Activated T-cell treated with anti-CD3 and anti-CD28 coated beads for 48 hours (primary cell): ENCODE data around the gene MON1B.
"Not testable (repeated sequence)": the region's sequence is repeated elsewhere in the genome, so short reads cannot be mapped to it uniquely, and the experiment has no call there.

Experiments used
- DNase-seq: peaks from one replicate; pipeline ENCODE4 v3.0.0-alpha.2; 2020; ENCODE audit warnings: low read depth

MON1B gene

GRCh38 chr16:77190478-77191258 is at the start of gene MON1B:
TSS of gene MON1B (plus strand) at chr16:77191190. CDS start at chr16:77191486, 296 bp downstream.
- peak; percentile 87 for DNase-seq

GRCh38 chr16:77143364-77143763 is 47.6 kb upstream of the MON1B start:
- DNase-seq = no peak

GRCh38 chr16:77148121-77148520 is 42.9 kb upstream of the MON1B start:
- DNase-seq = no peak

- DNase-seq = no peak
Observed at GRCh38 chr16:77157346-77158058, 33.5 kb upstream of the MON1B start.

GRCh38 chr16:77158293-77158692 is 32.7 kb upstream of the MON1B start:
- no peak for DNase-seq

- no peak for DNase-seq
Observed at GRCh38 chr16:77165006-77165405, 26.0 kb upstream of the MON1B start.

GRCh38 chr16:77165536-77166236 is 25.3 kb upstream of the MON1B start:
- not testable (repeated sequence) for DNase-seq

GRCh38 chr16:77166726-77167125 is 24.3 kb upstream of the MON1B start:
- no peak for DNase-seq

GRCh38 chr16:77168901-77169300 is 22.1 kb upstream of the MON1B start:
- no peak for DNase-seq

- peak; percentile 37 for DNase-seq
Observed at GRCh38 chr16:77169650-77170236, 21.2 kb upstream of the MON1B start.

- DNase-seq = no peak
Observed at GRCh38 chr16:77170805-77171204, 20.2 kb upstream of the MON1B start.

- DNase-seq = no peak
Observed at GRCh38 chr16:77171745-77172635, 19.0 kb upstream of the MON1B start.

- DNase-seq = no peak
Observed at GRCh38 chr16:77172951-77173350, 18.0 kb upstream of the MON1B start.

- no peak for DNase-seq
Observed at GRCh38 chr16:77183137-77183536, 7.9 kb upstream of the MON1B start.

GRCh38 chr16:77186298-77186697 is 4.7 kb upstream of the MON1B start:
- not testable (repeated sequence) for DNase-seq

GRCh38 chr16:77190190-77190477 is 856 bp upstream of the MON1B start:
- DNase-seq = no peak

- DNase-seq = no peak
Observed at GRCh38 chr16:77191259-77191969, 424 bp downstream of the MON1B start.

- DNase-seq = no peak
Observed at GRCh38 chr16:77193377-77193776, 2.4 kb downstream of the MON1B start.

- no peak for DNase-seq
Observed at GRCh38 chr16:77194295-77195231, 3.6 kb downstream of the MON1B start.

GRCh38 chr16:77195411-77195810 is 4.4 kb downstream of the MON1B start:
- no peak for DNase-seq
